HCT116 (cell line): ENCODE measurements around the gene MCEE. TPM values are rescaled to one million over a fixed set of nuclear protein-coding genes. Genes with fewer than 3 reads are reported as not detected.

Experiments used
- ATAC-seq: fragments of 200-7000 bp; cut with Tn5 transposase; 2 replicates; pipeline ENCODE4 v1.9.1; 2020; ENCODE audit warnings: mild to moderate bottlenecking, moderate library complexity
- BruUV-seq: library from RNA; stranded (reverse); fragments of 400-500 nt; replicated peaks from 2 replicates; lab custom pipeline; 2021; lab: Mats Ljungman, UMichigan
- CTCF ChIA-PET: fragments of 300-600 bp; sonication (Branson Sonifier 250); formaldehyde crosslinking; loops from one replicate; lab custom pipeline; 2021; ENCODE audit warnings: antibody characterized with exemption; lab: Charles Lee
- POLR2A ChIA-PET: fragments of 300-600, 350-600 bp; sonication (Branson Sonifier 250); formaldehyde crosslinking; loops from one replicate; lab custom pipeline; 2021; ENCODE audit warnings: antibody characterized with exemption; lab: Charles Lee
- RAD21 ChIA-PET, 2 experiments: fragments of 300-600 bp; sonication (Branson Sonifier 250); formaldehyde crosslinking; loops; one replicate each; lab custom pipeline; 2023; ENCODE audit warnings: low total read pairs in 2 of 2; ENCODE audit not compliant: uncharacterized antibody in 2 of 2, unreplicated experiment in 2 of 2, low non-redundant PET in 1 of 2; lab: Charles Lee
- DNase-seq: peaks from one replicate; pipeline ENCODE4 v3.0.0-alpha.2; 2010; ENCODE audit warnings: low read depth, low spot score
- H2AFZ ChIP-seq: fragments of 200-600 bp; shearing (Covaris generic), sonication (generic); 2 replicates; pipeline ENCODE4 v1.6.1; 2017; ENCODE audit warnings: low read depth, mixed run types, mixed read lengths, antibody characterized with exemption, low read length; ENCODE audit not compliant: poor library complexity, severe bottlenecking
- H3K27ac ChIP-seq: 2 replicates; pipeline ENCODE4 v1.5.1; 2012; ENCODE audit warnings: low read depth, low read length
- H3K27me3 ChIP-seq: fragments of 200-600 bp; sonication (generic); 2 replicates; pipeline ENCODE4 v1.6.1; 2016; ENCODE audit warnings: mixed run types, low read length, mixed read lengths; ENCODE audit not compliant: insufficient read depth
- H3K36me3 ChIP-seq, 2 experiments: fragments of 200-500 bp in 1 of 2; fragments of 200-600 bp in 1 of 2; sonication (Bioruptor generic) in 1 of 2; sonication (generic) in 1 of 2; 2 replicates each; pipeline versions ENCODE4 v1.5.1 to v1.6.1; 2014 to 2016; ENCODE audit warnings: low read length in 2 of 2, inconsistent platforms in 1 of 2, mixed read lengths in 1 of 2, mixed run types in 1 of 2; ENCODE audit not compliant: insufficient read depth in 2 of 2, control insufficient read depth in 1 of 2
- H3K4me1 ChIP-seq, 2 experiments: fragments of 200-600 bp in 1 of 2; sonication (generic) in 1 of 2; 2 replicates each; pipeline versions ENCODE4 v1.5.1 to v1.6.1; 2012 to 2017; ENCODE audit warnings: low read length in 2 of 2, inconsistent platforms in 1 of 2, mild to moderate bottlenecking in 1 of 2, mixed read lengths in 1 of 2, mixed run types in 1 of 2, moderate library complexity in 1 of 2; ENCODE audit not compliant: insufficient read depth in 2 of 2, control insufficient read depth in 1 of 2
- H3K4me2 ChIP-seq: fragments of 200-600 bp; sonication (generic); 2 replicates; pipeline ENCODE4 v1.6.1; 2017; ENCODE audit warnings: mixed run types, low read length, mixed read lengths
- H3K4me3 ChIP-seq, 2 experiments: fragments of 200-600 bp in 1 of 2; sonication (generic) in 1 of 2; replicated peaks in 1 of 2; 2 replicates each; pipeline ENCODE4 v1.5.1; 2011 to 2016; ENCODE audit warnings: low read length in 2 of 2, control low read depth in 1 of 2, low read depth in 1 of 2, mild to moderate bottlenecking in 1 of 2, mixed read lengths in 1 of 2, mixed run types in 1 of 2
- H3K79me2 ChIP-seq: fragments of 200-600 bp; sonication (generic); 2 replicates; pipeline ENCODE4 v1.6.1; 2017; ENCODE audit warnings: mild to moderate bottlenecking, mixed run types, low read length, moderate library complexity, mixed read lengths; ENCODE audit not compliant: insufficient read depth
- H3K9ac ChIP-seq: fragments of 200-600 bp; sonication (generic); 2 replicates; pipeline ENCODE4 v1.6.1; 2016; ENCODE audit warnings: low read length, mixed read lengths
- H3K9me2 ChIP-seq: fragments of 200-600 bp; sonication (generic), shearing (Covaris generic); 2 replicates; pipeline ENCODE4 v1.6.1; 2017; ENCODE audit warnings: mixed run types, mild to moderate bottlenecking, moderate library complexity; ENCODE audit not compliant: insufficient read depth
- H3K9me3 ChIP-seq, 2 experiments: fragments of 200-500 bp in 1 of 2; fragments of 200-600 bp in 1 of 2; sonication (Bioruptor generic) in 1 of 2; sonication (generic) in 1 of 2; 2 replicates each; pipeline ENCODE4 v1.6.1; 2014 to 2017; ENCODE audit warnings: low read length in 2 of 2, mixed read lengths in 2 of 2, inconsistent platforms in 1 of 2, low read depth in 1 of 2, mild to moderate bottlenecking in 1 of 2, mixed run types in 1 of 2, moderate library complexity in 1 of 2; ENCODE audit not compliant: control insufficient read depth in 1 of 2, insufficient read depth in 1 of 2
- H4K20me1 ChIP-seq: fragments of 200-600 bp; sonication (generic), shearing (Covaris generic); 2 replicates; pipeline ENCODE4 v1.6.1; 2017; ENCODE audit warnings: mixed run types, mild to moderate bottlenecking, moderate library complexity; ENCODE audit not compliant: insufficient read depth
- CEBPB ChIP-seq: IDR thresholded peaks from 2 replicates; pipeline ENCODE4 v1.6.1; 2012; ENCODE audit warnings: low read depth
- EGR1 ChIP-seq: IDR thresholded peaks from 2 replicates; pipeline ENCODE4 v1.6.1; 2012; ENCODE audit warnings: low read depth
- EZH2phosphoT487 ChIP-seq: fragments of 200-600 bp; IDR thresholded peaks from 2 replicates; pipeline ENCODE4 v1.6.1; 2018; ENCODE audit warnings: antibody characterized with exemption, borderline replicate concordance
- MAX ChIP-seq: IDR thresholded peaks from 2 replicates; pipeline ENCODE4 v1.6.1; 2012
- POLR2A ChIP-seq: IDR thresholded peaks from 2 replicates; pipeline ENCODE4 v1.7.0; 2011; ENCODE audit warnings: borderline replicate concordance; ENCODE audit not compliant: insufficient read depth, insufficient read length; ENCODE audit errors: extremely low read depth
- REST ChIP-seq: IDR thresholded peaks from 2 replicates; pipeline ENCODE4 v1.6.1; 2012; ENCODE audit warnings: low read depth
- SP1 ChIP-seq: IDR thresholded peaks from 2 replicates; pipeline ENCODE4 v1.6.1; 2012; ENCODE audit warnings: low read depth
- ZNF274 ChIP-seq: fragments of 200-500 bp; sonication (Bioruptor generic); IDR thresholded peaks from 2 replicates; pipeline ENCODE4 v1.6.1; 2014; ENCODE audit warnings: mild to moderate bottlenecking, low read depth, low read length, inconsistent platforms
- intact Hi-C: fragments of 100-400 bp; cut with micrococcal nuclease; formaldehyde crosslinking; loops from 2 replicates; pipeline ENCODE4 v1.10.0; 2022
- total RNA-seq: library from RNA; stranded (reverse); gene quantifications from one replicate; pipeline ENCODE4 v1.2.1, GENCODE V29; 2021; ENCODE audit not compliant: unreplicated experiment

The MCEE gene
- total RNA-seq, 1 experiment from 2014 or later = 9.0 TPM

GRCh38 chr2:71130905-71131244 lies 846 bp upstream of the MCEE start:
- H3K36me3 ChIP-seq = peaks cover 18 to 24% of the 10 kb centered on the region in 2 experiments
- no TSS peak for BruUV-seq
- H3K9me3 ChIP-seq = no peaks in the 10 kb centered on the region
- no peaks in the 10 kb centered on the region for H3K27me3 ChIP-seq
- peaks cover 57% of the 10 kb centered on the region for H3K79me2 ChIP-seq
- intact Hi-C loops = loop anchor here (10.0 kb wide), 1 partner anchor 224 kb away; no protein-coding TSS in a partner anchor
- TF ChIP-seq REST = no peak
- no peak for TF ChIP-seq CEBPB
- no peak for TF ChIP-seq POLR2A
- no peak for TF ChIP-seq SP1
- TF ChIP-seq EGR1 = no peak
- no peak for TF ChIP-seq ZNF274
- no peak for TF ChIP-seq EZH2phosphoT487
- no peak for TF ChIP-seq MAX
- no peaks in the 10 kb centered on the region; the same call in 1 of the 2 replicates for H4K20me1 ChIP-seq
- peak overlapping the region; percentile 83 to 97 for H3K4me3 ChIP-seq
- H3K27ac ChIP-seq = peak overlapping the region; percentile 72
- CTCF ChIA-PET = no interaction called here
- no peak overlapping the region for H2AFZ ChIP-seq
- peaks cover 0 to 21% of the 10 kb centered on the region in 2 experiments; a peak in 2 of 4 replicates for H3K4me1 ChIP-seq
- RAD21 ChIA-PET = no interaction called here
- no peak for ATAC-seq
- peak overlapping the region; percentile 81 for H3K9ac ChIP-seq
- no peaks in the 10 kb centered on the region for H3K9me2 ChIP-seq
- no peak for DNase-seq
- POLR2A ChIA-PET = interaction anchor here (0.8 kb wide), 1 partner anchor 30 kb away, joined by 3 read pairs; no protein-coding TSS in a partner anchor
- peak overlapping the region; percentile 75 for H3K4me2 ChIP-seq
